Uterus (tissue), 4 donors: ENCODE results near the gene BAIAP2. TPM values are rescaled to one million over a fixed set of nuclear protein-coding genes. Genes with fewer than 3 reads are reported as not detected.

Source experiments
- DNase-seq, 2 donors: peaks; one replicate each; pipeline ENCODE4 v3.0.0-alpha.2; 2019 to 2020
- H3K27ac ChIP-seq, 2 donors: fragments of 200-600 bp; sonication (generic); 1 replicate in 1 of 2; 2 replicates in 1 of 2; pipeline ENCODE4 v1.5.1; 2016 to 2018
- H3K27me3 ChIP-seq, 2 donors: fragments of 200-600 bp; sonication (generic); one replicate each; pipeline ENCODE4 v1.5.1; 2018 to 2019; ENCODE audit warnings: control low read depth in 1 of 2
- H3K36me3 ChIP-seq, 2 donors: fragments of 200-600 bp; sonication (generic); one replicate each; pipeline ENCODE4 v1.5.1; 2019; ENCODE audit warnings: control low read depth in 1 of 2
- H3K4me1 ChIP-seq, 2 donors: fragments of 200-600 bp; sonication (generic); one replicate each; pipeline ENCODE4 v1.5.1; 2018 to 2019; ENCODE audit warnings: control low read depth in 1 of 2
- H3K4me3 ChIP-seq, 2 donors: fragments of 200-600 bp; sonication (generic); 1 replicate in 1 of 2; 2 replicates in 1 of 2; pipeline ENCODE4 v1.5.1; 2018 to 2019; ENCODE audit warnings: mild to moderate bottlenecking in 1 of 2
- H3K9me3 ChIP-seq, 2 donors: fragments of 200-600 bp; sonication (generic); one replicate each; pipeline ENCODE4 v1.5.1; 2019; ENCODE audit warnings: control low read depth in 1 of 2
- POLR2A ChIP-seq, 2 donors: fragments of 450-650 bp; IDR thresholded peaks; one replicate each; pipeline ENCODE4 v1.6.1; 2016; ENCODE audit warnings: antibody characterized with exemption in 2 of 2, mild to moderate bottlenecking in 1 of 2, moderate library complexity in 1 of 2
- intact Hi-C: fragments of 100-400 bp; cut with DNase I; formaldehyde crosslinking; loops from one replicate; pipeline ENCODE4 v1.15.1; 2023; ENCODE audit warnings: low total_unique reads
- total RNA-seq, 4 donors: library from RNA; depleted of rRNA in 3 of 4; stranded (reverse); fragments of >200 nt in 3 of 4; gene quantifications; one replicate each; pipeline versions ENCODE4 v1.1.0 to v1.2.4, GENCODE V29; 2014 to 2023
- TF ChIP-seq, protein P1 (sequence below), 4 experiments: fragments of 200-600 bp in 2 of 4; fragments of 450-650 bp in 2 of 4; sonication (generic) in 2 of 4; IDR thresholded peaks; one replicate each; pipeline ENCODE4 v1.5.1; 2016 to 2019; ENCODE audit warnings: antibody characterized with exemption in 4 of 4, mild to moderate bottlenecking in 2 of 4, moderate library complexity in 1 of 4
- donor health status: DM: yes; HTN: yes; CAD: no.

The BAIAP2 gene
- total RNA-seq, 4 donors from 2014 or later, result 16.5 to 70.7 (median 45.8) TPM

GRCh38 chr17:81162491-81162890, 127.5 kb downstream of the BAIAP2 start:
- intact Hi-C loops, result no loop called here
- Histone ChIP-seq H3K4me1 (peaks cover 0 to 5% of the 10 kb centered on the region in 2 donors), H3K9me3 (no peaks in the 10 kb centered on the region), H3K4me3 (no peak overlapping the region), H3K27ac (no peak overlapping the region), H3K36me3 (no peaks in the 10 kb centered on the region), H3K27me3 (no peaks in the 10 kb centered on the region)
- no peak for TF ChIP-seq POLR2A (IDR thresholded peaks at IDR 0.05)
- TF ChIP-seq, protein P1, sequence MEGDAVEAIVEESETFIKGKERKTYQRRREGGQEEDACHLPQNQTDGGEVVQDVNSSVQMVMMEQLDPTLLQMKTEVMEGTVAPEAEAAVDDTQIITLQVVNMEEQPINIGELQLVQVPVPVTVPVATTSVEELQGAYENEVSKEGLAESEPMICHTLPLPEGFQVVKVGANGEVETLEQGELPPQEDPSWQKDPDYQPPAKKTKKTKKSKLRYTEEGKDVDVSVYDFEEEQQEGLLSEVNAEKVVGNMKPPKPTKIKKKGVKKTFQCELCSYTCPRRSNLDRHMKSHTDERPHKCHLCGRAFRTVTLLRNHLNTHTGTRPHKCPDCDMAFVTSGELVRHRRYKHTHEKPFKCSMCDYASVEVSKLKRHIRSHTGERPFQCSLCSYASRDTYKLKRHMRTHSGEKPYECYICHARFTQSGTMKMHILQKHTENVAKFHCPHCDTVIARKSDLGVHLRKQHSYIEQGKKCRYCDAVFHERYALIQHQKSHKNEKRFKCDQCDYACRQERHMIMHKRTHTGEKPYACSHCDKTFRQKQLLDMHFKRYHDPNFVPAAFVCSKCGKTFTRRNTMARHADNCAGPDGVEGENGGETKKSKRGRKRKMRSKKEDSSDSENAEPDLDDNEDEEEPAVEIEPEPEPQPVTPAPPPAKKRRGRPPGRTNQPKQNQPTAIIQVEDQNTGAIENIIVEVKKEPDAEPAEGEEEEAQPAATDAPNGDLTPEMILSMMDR (IDR thresholded peaks at IDR 0.05), result no peak
- DNase-seq, result no peak

DNA sequence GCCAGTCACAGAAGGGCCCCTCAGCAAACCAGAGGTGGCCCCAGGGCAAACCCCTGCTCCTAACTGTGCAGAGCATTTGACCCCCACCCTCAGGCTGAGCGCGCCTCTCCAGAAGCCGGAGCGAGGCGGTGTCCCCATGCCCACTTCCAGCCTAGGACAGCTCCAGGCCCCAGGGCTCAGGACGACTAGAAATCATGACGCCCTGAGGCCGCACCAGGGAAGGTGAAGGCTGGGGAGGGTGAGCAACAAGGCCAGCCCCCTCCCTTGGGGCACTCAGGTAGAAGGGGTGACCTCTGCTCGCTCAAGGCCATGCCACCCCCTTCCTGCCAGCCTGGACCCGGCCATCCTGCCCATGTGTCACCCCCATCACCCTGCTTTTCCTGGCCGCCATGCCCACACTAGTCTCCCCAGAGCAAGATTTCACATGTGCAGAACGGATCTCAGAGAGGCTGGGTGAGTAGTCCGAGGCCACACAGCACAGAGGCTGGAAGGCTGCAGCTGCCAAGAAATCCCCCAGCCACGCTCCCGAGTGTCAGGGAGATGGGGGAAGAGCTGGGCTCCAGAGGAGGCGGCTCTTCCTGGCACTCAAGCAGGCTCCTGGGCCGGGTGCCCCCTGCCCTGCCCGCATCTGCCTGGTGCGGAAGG, 128.2 kb downstream of the BAIAP2 start:
- H3K27me3 ChIP-seq, result no peaks in the 10 kb centered on the region
- H3K27ac ChIP-seq, result no peak overlapping the region
- TF ChIP-seq, protein P1 (IDR thresholded peaks at IDR 0.05), result no peak
- TF ChIP-seq POLR2A (IDR thresholded peaks at IDR 0.05), result no peak
- intact Hi-C loops, result no loop called here
- peaks cover 0 to 5% of the 10 kb centered on the region in 2 donors for H3K4me1 ChIP-seq
- DNase-seq, result no peak
- no peaks in the 10 kb centered on the region for H3K36me3 ChIP-seq
- H3K9me3 ChIP-seq, result no peaks in the 10 kb centered on the region
- no peak overlapping the region for H3K4me3 ChIP-seq

GRCh38 chr17:81163703-81164370, 128.9 kb downstream of the BAIAP2 start:
- Histone ChIP-seq H3K9me3 (no peaks in the 10 kb centered on the region), H3K27ac (no peak overlapping the region), H3K4me3 (no peak overlapping the region), H3K4me1 (peaks cover 0 to 5% of the 10 kb centered on the region in 2 donors), H3K27me3 (no peaks in the 10 kb centered on the region), H3K36me3 (no peaks in the 10 kb centered on the region)
- intact Hi-C loops, result no loop called here
- TF ChIP-seq, protein P1 (IDR thresholded peaks at IDR 0.05), result no peak
- TF ChIP-seq POLR2A (IDR thresholded peaks at IDR 0.05), result no peak
- DNase-seq, result no peak

GRCh38 chr17:81164371-81165245, 129.7 kb downstream of the BAIAP2 start:
- TF ChIP-seq, protein P1 (IDR thresholded peaks at IDR 0.05), result no peak
- TF ChIP-seq POLR2A (IDR thresholded peaks at IDR 0.05), result no peak
- Histone ChIP-seq H3K27me3 (no peaks in the 10 kb centered on the region), H3K4me1 (peaks cover 0 to 5% of the 10 kb centered on the region in 2 donors), H3K27ac (no peak overlapping the region), H3K4me3 (no peak overlapping the region), H3K36me3 (no peaks in the 10 kb centered on the region), H3K9me3 (no peaks in the 10 kb centered on the region)
- intact Hi-C loops, result no loop called here
- no peak for DNase-seq
